H1 (cell line): Measurements from ENCODE around the gene SLC26A4. TPM values are rescaled to one million over a fixed set of nuclear protein-coding genes. Genes with fewer than 3 reads are reported as not detected.
A peak's percentile ranks its signal among the peaks of the same experiment; 100 is the strongest.

Source experiments
- CBX8 ChIP-seq: fragments of 300-800, 300-1000 bp; sonication (generic); IDR thresholded peaks from 2 replicates; pipeline ENCODE4 v1.7.1; 2016; ENCODE audit warnings: low read depth, low read length, borderline replicate concordance
- CREB1 ChIP-seq: IDR thresholded peaks from 2 replicates; pipeline ENCODE4 v1.6.1; 2012; ENCODE audit warnings: inconsistent platforms
- EGR1 ChIP-seq: IDR thresholded peaks from 2 replicates; pipeline ENCODE4 v1.6.1; 2011; ENCODE audit warnings: low read depth, low read length, borderline replicate concordance
- EZH2 ChIP-seq: fragments of 200-600 bp; sonication (generic); IDR thresholded peaks from 2 replicates; pipeline ENCODE4 v1.7.1; 2012; ENCODE audit warnings: low read depth, mild to moderate bottlenecking, moderate library complexity, low read length, inconsistent platforms; ENCODE audit not compliant: severe bottlenecking
- HDAC2 ChIP-seq, 2 experiments: fragments of 300-600 bp in 1 of 2; sonication (generic) in 1 of 2; IDR thresholded peaks; 2 replicates each; pipeline ENCODE4 v1.6.1; 2011 to 2012; ENCODE audit warnings: low read depth in 2 of 2, low read length in 2 of 2, mild to moderate bottlenecking in 2 of 2, moderate library complexity in 2 of 2, borderline replicate concordance in 1 of 2, inconsistent platforms in 1 of 2
- JUND ChIP-seq: IDR thresholded peaks from 2 replicates; pipeline ENCODE4 v1.6.1; 2011; ENCODE audit warnings: mild to moderate bottlenecking, improper control_type of control experiment, low read length
- SIRT6 ChIP-seq: IDR thresholded peaks from one replicate; pipeline ENCODE4 v1.7.1; 2012; ENCODE audit warnings: low read length, inconsistent platforms
- SP1 ChIP-seq: IDR thresholded peaks from 2 replicates; pipeline ENCODE4 v1.6.1; 2011; ENCODE audit warnings: low read depth, low read length
- TCF12 ChIP-seq: IDR thresholded peaks from 2 replicates; pipeline ENCODE4 v1.6.1; 2011; ENCODE audit warnings: low read depth, mild to moderate bottlenecking, low read length
- polyA plus RNA-seq, 7 experiments: library from polyadenylated mRNA; depleted of rRNA in 3 of 7; stranded (reverse) in 5 of 7; unstranded in 2 of 7; fragments of >200 nt in 5 of 7; fragments of 200-250 nt in 2 of 7; gene quantifications; 1 replicate in 5 of 7; 2 replicates in 1 of 7; 4 replicates in 1 of 7; pipeline versions ENCODE4 v1.2.1 to v1.2.3, GENCODE V29; 2011 to 2013; ENCODE audit warnings: missing spikeins in 2 of 7, mixed read lengths in 2 of 7
- total RNA-seq: library from RNA; stranded (reverse); fragmentation: NEBNext Ultra II Directional; extraction: Animal tissue kit (Norgen Biotek cat#: 25700); gene quantifications from 2 replicates; pipeline ENCODE4 v1.2.1, GENCODE V29; 2021
- TF ChIP-seq, protein P1 (sequence below): IDR thresholded peaks from 2 replicates; pipeline ENCODE4 v1.6.1; 2012; ENCODE audit warnings: inconsistent platforms

The SLC26A4 gene
- total and polyA plus RNA-seq, 2 of the 8 experiments (the other 6 are each of a cell fraction or from before 2014, with no cell fraction given) = 0.11 to 0.35 TPM

GRCh38 chr7:107742678-107743566, 82.3 kb downstream of the SLC26A4 start (continued):
- TF ChIP-seq SIRT6 (no peak), HDAC2 (IDR thresholded peaks at IDR 0.05; ENCODE audit: borderline replicate concordance in 1 of 2, low read depth in 2 of 2, low read length in 2 of 2) (no peak), EZH2 (no peak), CBX8 (no peak), TCF12 (no peak), SP1 (no peak), JUND (no peak), EGR1 (no peak), CREB1 (no peak)
- TF ChIP-seq, protein P1, sequence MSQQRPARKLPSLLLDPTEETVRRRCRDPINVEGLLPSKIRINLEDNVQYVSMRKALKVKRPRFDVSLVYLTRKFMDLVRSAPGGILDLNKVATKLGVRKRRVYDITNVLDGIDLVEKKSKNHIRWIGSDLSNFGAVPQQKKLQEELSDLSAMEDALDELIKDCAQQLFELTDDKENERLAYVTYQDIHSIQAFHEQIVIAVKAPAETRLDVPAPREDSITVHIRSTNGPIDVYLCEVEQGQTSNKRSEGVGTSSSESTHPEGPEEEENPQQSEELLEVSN = peak; percentile 42; the same call in 1 of the 2 replicates
